Measurements from ENCODE around the gene RFNG.

Gene RFNG

DNA sequence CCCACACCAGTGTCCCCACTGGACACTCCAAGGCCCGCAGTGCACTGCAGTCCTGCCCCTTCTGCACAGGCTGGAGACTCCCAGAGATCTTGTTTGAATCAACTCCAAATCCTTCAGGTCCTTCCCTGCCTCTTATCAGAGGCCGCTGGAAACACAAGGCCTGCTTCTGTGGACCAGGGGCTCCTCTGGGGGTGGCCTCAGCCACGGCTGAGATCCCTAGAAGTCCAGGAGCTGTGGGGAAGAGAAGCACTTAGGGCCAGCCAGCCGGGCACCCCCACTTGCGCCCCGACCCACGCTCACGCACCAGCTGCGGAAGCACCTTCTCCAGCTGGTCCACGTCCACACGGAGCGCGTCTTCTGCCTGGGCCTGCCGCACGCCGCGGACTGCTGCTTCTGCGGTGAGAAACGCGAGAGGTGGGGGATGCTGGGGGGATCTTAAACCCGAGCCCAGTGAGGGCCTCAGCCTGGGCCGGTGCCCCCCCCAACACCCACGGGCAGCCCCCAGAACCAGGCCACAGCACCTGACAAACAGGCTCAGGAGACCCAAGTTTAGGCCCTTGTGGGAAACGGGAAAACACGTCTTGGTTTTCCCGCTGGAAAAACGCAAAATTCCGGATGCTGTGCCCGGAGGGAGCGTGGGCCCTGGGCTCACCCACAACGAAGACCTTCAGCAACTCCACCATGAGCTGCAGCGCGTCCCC is 32.5 kb downstream of the RFNG start:
- Histone ChIP-seq H3K27ac (ENCODE audit: low read depth, low read length) (no peak overlapping the region), H3K4me3 (ENCODE audit: low read length) (no peak overlapping the region), H4K8ac (ENCODE audit: low read depth, low read length) (no peak overlapping the region), H2AK5ac (ENCODE audit: low read length) (no peak overlapping the region), H3K79me1 (ENCODE audit: low read length) (peaks cover 8% of the 10 kb centered on the region), H3K27me3 (ENCODE audit: insufficient read depth, low read length, poor library complexity) (no peaks in the 10 kb centered on the region), H2BK120ac (ENCODE audit: low read depth, low read length) (no peak overlapping the region), H2BK15ac (replicated peaks; ENCODE audit: low read depth) (no peak overlapping the region), H2BK5ac (ENCODE audit: low read length) (no peak overlapping the region), H4K5ac (ENCODE audit: low read length) (no peak overlapping the region), H3K4me1 (ENCODE audit: control insufficient read depth, low read depth, low read length) (no peaks in the 10 kb centered on the region), H3K56ac (ENCODE audit: low read length) (no peak overlapping the region), H3K9ac (ENCODE audit: low read length) (no peak overlapping the region), H3K4me2 (ENCODE audit: low read length) (no peak overlapping the region), H3K18ac (ENCODE audit: low read length) (no peak overlapping the region), H3K36me3 (ENCODE audit: control insufficient read depth, insufficient read depth, low read length) (no peaks in the 10 kb centered on the region), H3K79me2 (ENCODE audit: control insufficient read depth, insufficient read depth, low read length) (peaks cover 8% of the 10 kb centered on the region), H3K23ac (ENCODE audit: low read length) (no peak overlapping the region), H3K4ac (ENCODE audit: low read depth, low read length) (no peak overlapping the region)
- DNase-seq: no peak
- WGBS (ENCODE audit: extremely low coverage, insufficient coverage, low lambda C conversion rate): no CpG with 5 or more reads among the region's 33 CpGs

- no peak overlapping the region for H3K18ac ChIP-seq (ENCODE audit: low read length)
- H3K4me2 ChIP-seq (ENCODE audit: low read length): no peak overlapping the region
- H3K23ac ChIP-seq (ENCODE audit: low read length): no peak overlapping the region
- H3K36me3 ChIP-seq (ENCODE audit: control insufficient read depth, insufficient read depth, low read length): no peaks in the 10 kb centered on the region
- no peak overlapping the region for H4K8ac ChIP-seq (ENCODE audit: low read depth, low read length)
- H3K4me3 ChIP-seq (ENCODE audit: low read length): no peak overlapping the region
- H4K5ac ChIP-seq (ENCODE audit: low read length): no peak overlapping the region
- no CpG with 5 or more reads among the region's 19 CpGs for WGBS (ENCODE audit: extremely low coverage, insufficient coverage, low lambda C conversion rate)
- no peak for DNase-seq
- no peaks in the 10 kb centered on the region for H3K4me1 ChIP-seq (ENCODE audit: control insufficient read depth, low read depth, low read length)
- no peak overlapping the region for H2BK120ac ChIP-seq (ENCODE audit: low read depth, low read length)
- H2AK5ac ChIP-seq (ENCODE audit: low read length): no peak overlapping the region
- no peaks in the 10 kb centered on the region for H3K27me3 ChIP-seq (ENCODE audit: insufficient read depth, low read length, poor library complexity)
- peaks cover 8% of the 10 kb centered on the region for H3K79me1 ChIP-seq (ENCODE audit: low read length)
- no peak overlapping the region for H2BK5ac ChIP-seq (ENCODE audit: low read length)
- no peak overlapping the region for H3K27ac ChIP-seq (ENCODE audit: low read depth, low read length)
- H3K4ac ChIP-seq (ENCODE audit: low read depth, low read length): no peak overlapping the region
- peaks cover 8% of the 10 kb centered on the region for H3K79me2 ChIP-seq (ENCODE audit: control insufficient read depth, insufficient read depth, low read length)
- H2BK15ac ChIP-seq (replicated peaks; ENCODE audit: low read depth): no peak overlapping the region
- no peak overlapping the region for H3K56ac ChIP-seq (ENCODE audit: low read length)
- H3K9ac ChIP-seq (ENCODE audit: low read length): no peak overlapping the region
Observed at GRCh38 chr17:82018152-82018988, 33.2 kb downstream of the RFNG start.

DNA sequence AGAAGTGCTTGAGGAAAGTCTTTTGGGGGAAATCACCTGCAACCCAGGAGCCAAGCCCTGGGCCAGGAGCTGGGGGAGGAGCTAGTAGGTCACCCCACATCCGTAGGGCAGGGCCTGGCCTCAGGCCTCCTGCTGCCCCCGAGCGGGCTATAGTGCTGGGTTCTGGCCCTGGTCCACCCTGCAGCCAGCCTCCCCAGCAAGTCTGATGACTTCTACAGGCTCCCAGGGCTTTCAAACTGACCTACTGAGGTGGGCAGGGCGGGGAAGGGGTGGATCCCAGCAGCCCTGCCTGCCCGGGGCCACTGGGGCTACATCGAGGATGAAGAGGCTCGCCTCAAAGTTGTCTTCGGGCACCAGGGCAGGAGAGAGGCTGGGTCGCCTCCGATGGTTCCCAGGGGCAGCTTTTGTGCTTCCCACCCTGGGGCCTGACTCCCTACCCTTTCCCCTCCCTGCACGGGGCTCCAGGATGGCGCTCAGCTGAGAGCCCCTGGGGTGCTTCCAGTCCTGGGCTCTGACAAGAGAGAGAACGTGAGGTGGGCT is 33.9 kb downstream of the RFNG start:
- H3K4me3 ChIP-seq (ENCODE audit: low read length): no peak overlapping the region
- H3K4me2 ChIP-seq (ENCODE audit: low read length): no peak overlapping the region
- no peak overlapping the region for H3K23ac ChIP-seq (ENCODE audit: low read length)
- H3K4ac ChIP-seq (ENCODE audit: low read depth, low read length): no peak overlapping the region
- no peak overlapping the region for H3K27ac ChIP-seq (ENCODE audit: low read depth, low read length)
- H3K36me3 ChIP-seq (ENCODE audit: control insufficient read depth, insufficient read depth, low read length): no peaks in the 10 kb centered on the region
- H3K56ac ChIP-seq (ENCODE audit: low read length): no peak overlapping the region
- no CpG with 5 or more reads among the region's 13 CpGs for WGBS (ENCODE audit: extremely low coverage, insufficient coverage, low lambda C conversion rate)
- no peaks in the 10 kb centered on the region for H3K27me3 ChIP-seq (ENCODE audit: insufficient read depth, low read length, poor library complexity)
- no peak overlapping the region for H3K18ac ChIP-seq (ENCODE audit: low read length)
- H2BK120ac ChIP-seq (ENCODE audit: low read depth, low read length): no peak overlapping the region
- no peak overlapping the region for H4K8ac ChIP-seq (ENCODE audit: low read depth, low read length)
- H2BK15ac ChIP-seq (replicated peaks; ENCODE audit: low read depth): no peak overlapping the region
- H4K5ac ChIP-seq (ENCODE audit: low read length): no peak overlapping the region
- no peak for DNase-seq
- H3K4me1 ChIP-seq (ENCODE audit: control insufficient read depth, low read depth, low read length): no peaks in the 10 kb centered on the region
- no peak overlapping the region for H2AK5ac ChIP-seq (ENCODE audit: low read length)
- peaks cover 8% of the 10 kb centered on the region for H3K79me1 ChIP-seq (ENCODE audit: low read length)
- peaks cover 8% of the 10 kb centered on the region for H3K79me2 ChIP-seq (ENCODE audit: control insufficient read depth, insufficient read depth, low read length)
- H2BK5ac ChIP-seq (ENCODE audit: low read length): no peak overlapping the region
- H3K9ac ChIP-seq (ENCODE audit: low read length): no peak overlapping the region

- H3K4me1 ChIP-seq (ENCODE audit: control insufficient read depth, low read depth, low read length): no peaks in the 10 kb centered on the region
- H3K56ac ChIP-seq (ENCODE audit: low read length): no peak overlapping the region
- H2AK5ac ChIP-seq (ENCODE audit: low read length): no peak overlapping the region
- WGBS (ENCODE audit: extremely low coverage, insufficient coverage, low lambda C conversion rate): no CpG with 5 or more reads among the region's 24 CpGs
- no peak overlapping the region for H3K4ac ChIP-seq (ENCODE audit: low read depth, low read length)
- H4K5ac ChIP-seq (ENCODE audit: low read length): no peak overlapping the region
- H3K9ac ChIP-seq (ENCODE audit: low read length): no peak overlapping the region
- no peak overlapping the region for H3K23ac ChIP-seq (ENCODE audit: low read length)
- H4K8ac ChIP-seq (ENCODE audit: low read depth, low read length): no peak overlapping the region
- peaks cover 5% of the 10 kb centered on the region for H3K79me1 ChIP-seq (ENCODE audit: low read length)
- no peak overlapping the region for H2BK120ac ChIP-seq (ENCODE audit: low read depth, low read length)
- no peak overlapping the region for H3K27ac ChIP-seq (ENCODE audit: low read depth, low read length)
- no peaks in the 10 kb centered on the region for H3K36me3 ChIP-seq (ENCODE audit: control insufficient read depth, insufficient read depth, low read length)
- peaks cover 4% of the 10 kb centered on the region for H3K79me2 ChIP-seq (ENCODE audit: control insufficient read depth, insufficient read depth, low read length)
- H3K27me3 ChIP-seq (ENCODE audit: insufficient read depth, low read length, poor library complexity): no peaks in the 10 kb centered on the region
- no peak overlapping the region for H3K18ac ChIP-seq (ENCODE audit: low read length)
- no peak overlapping the region for H3K4me3 ChIP-seq (ENCODE audit: low read length)
- no peak overlapping the region for H2BK5ac ChIP-seq (ENCODE audit: low read length)
- DNase-seq: no peak
- H2BK15ac ChIP-seq (replicated peaks; ENCODE audit: low read depth): no peak overlapping the region
- H3K4me2 ChIP-seq (ENCODE audit: low read length): no peak overlapping the region
Observed at GRCh38 chr17:82016875-82017459, 34.6 kb downstream of the RFNG start.

DNA sequence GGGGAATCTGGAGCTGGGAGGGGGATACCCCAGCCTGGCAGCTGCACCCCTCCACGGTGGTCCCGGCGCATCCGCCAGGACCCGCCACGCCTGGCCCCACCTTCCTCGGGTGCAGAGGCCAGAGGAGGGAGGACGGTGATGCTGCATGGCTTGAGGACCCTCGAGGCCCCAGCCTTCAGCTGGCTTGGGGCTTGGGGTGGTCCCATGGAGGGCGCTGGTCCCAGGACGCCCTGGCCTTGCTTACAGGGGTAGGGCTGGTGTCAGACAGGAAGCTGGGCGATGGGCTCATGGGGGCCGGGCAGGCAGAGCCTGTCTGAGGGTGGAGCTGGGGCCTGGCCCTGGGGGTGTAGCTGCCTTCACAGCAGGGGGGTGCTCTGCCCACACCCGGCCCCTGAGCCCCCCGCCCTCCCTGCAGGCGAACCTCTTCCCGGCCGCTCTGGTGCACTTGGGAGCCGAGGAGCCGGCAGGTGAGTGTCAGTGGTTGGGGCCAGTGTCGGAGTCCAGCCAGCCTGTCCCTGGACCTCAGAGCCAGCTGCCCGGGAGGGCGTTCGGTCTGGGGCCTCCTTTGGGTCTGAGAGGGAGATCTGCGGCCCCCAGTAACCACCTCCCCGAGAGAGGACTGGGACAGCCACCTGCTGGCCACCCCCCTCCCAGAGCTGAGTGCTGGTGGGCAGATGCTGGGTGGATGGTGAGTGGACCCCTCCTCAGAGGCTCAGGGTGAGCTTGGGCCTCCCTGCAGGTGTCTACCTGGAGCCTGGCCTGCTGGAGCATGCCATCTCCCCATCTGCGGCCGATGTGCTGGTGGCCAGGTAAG is 35.3 kb downstream of the RFNG start:
- no peak overlapping the region for H3K9ac ChIP-seq (ENCODE audit: low read length)
- H3K4ac ChIP-seq (ENCODE audit: low read depth, low read length): no peak overlapping the region
- no peak for DNase-seq
- no peaks in the 10 kb centered on the region for H3K27me3 ChIP-seq (ENCODE audit: insufficient read depth, low read length, poor library complexity)
- peaks cover under 1% of the 10 kb centered on the region for H3K79me1 ChIP-seq (ENCODE audit: low read length)
- H4K8ac ChIP-seq (ENCODE audit: low read depth, low read length): no peak overlapping the region
- peaks cover under 1% of the 10 kb centered on the region for H3K79me2 ChIP-seq (ENCODE audit: control insufficient read depth, insufficient read depth, low read length)
- no CpG with 5 or more reads among the region's 28 CpGs for WGBS (ENCODE audit: extremely low coverage, insufficient coverage, low lambda C conversion rate)
- no peak overlapping the region for H2BK5ac ChIP-seq (ENCODE audit: low read length)
- no peak overlapping the region for H3K18ac ChIP-seq (ENCODE audit: low read length)
- no peaks in the 10 kb centered on the region for H3K36me3 ChIP-seq (ENCODE audit: control insufficient read depth, insufficient read depth, low read length)
- no peak overlapping the region for H3K4me2 ChIP-seq (ENCODE audit: low read length)
- no peak overlapping the region for H2BK15ac ChIP-seq (replicated peaks; ENCODE audit: low read depth)
- no peak overlapping the region for H4K5ac ChIP-seq (ENCODE audit: low read length)
- H3K27ac ChIP-seq (ENCODE audit: low read depth, low read length): no peak overlapping the region
- no peak overlapping the region for H2BK120ac ChIP-seq (ENCODE audit: low read depth, low read length)
- no peaks in the 10 kb centered on the region for H3K4me1 ChIP-seq (ENCODE audit: control insufficient read depth, low read depth, low read length)
- no peak overlapping the region for H3K56ac ChIP-seq (ENCODE audit: low read length)
- H3K23ac ChIP-seq (ENCODE audit: low read length): no peak overlapping the region
- H3K4me3 ChIP-seq (ENCODE audit: low read length): no peak overlapping the region
- H2AK5ac ChIP-seq (ENCODE audit: low read length): no peak overlapping the region

Data from mesendoderm (in vitro differentiated cells).